Stimulated activated CD4-positive, alpha-beta T cell treated with anti-CD3 and anti-CD28 coated beads, Interleukin-15, amount 100 ng/mL, for 1 hour (primary cell): ENCODE measurements around the gene MRPS33.

ENCODE experiments used
- DNase-seq, 2 donors: peaks; one replicate each; pipeline ENCODE4 v3.0.0-alpha.2; 2020; ENCODE audit warnings: low read depth in 1 of 2, low spot score in 1 of 2

The MRPS33 gene

GRCh38 chr7:141012696-141013344 is 1.9 kb downstream of the MRPS33 start:
- no peak for DNase-seq

- DNase-seq: peak; percentile 48 to 55
Observed at GRCh38 chr7:141012044-141012685, 2.6 kb downstream of the MRPS33 start.

- DNase-seq: no peak
Observed at GRCh38 chr7:141011443-141011842, 3.3 kb downstream of the MRPS33 start.

GRCh38 chr7:141003172-141004065 is 11.3 kb downstream of the MRPS33 start:
- DNase-seq: no peak

- no peak for DNase-seq
Observed at GRCh38 chr7:141001546-141001945, 13.2 kb downstream of the MRPS33 start.

GRCh38 chr7:141001122-141001521 is 13.6 kb downstream of the MRPS33 start:
- DNase-seq: no peak

GRCh38 chr7:140998715-140999114 is 16.0 kb downstream of the MRPS33 start:
- DNase-seq: no peak

- no peak for DNase-seq
Observed at GRCh38 chr7:140992422-140992821, 22.3 kb downstream of the MRPS33 start.

- no peak for DNase-seq
Observed at GRCh38 chr7:140990193-140990962, 24.4 kb downstream of the MRPS33 start.

- no peak for DNase-seq
Observed at GRCh38 chr7:140989068-140989467, 25.7 kb downstream of the MRPS33 start.

- no peak for DNase-seq
Observed at GRCh38 chr7:140983802-140984201, 30.9 kb downstream of the MRPS33 start.

GRCh38 chr7:140982508-140982907 is 32.2 kb downstream of the MRPS33 start:
- no peak for DNase-seq

- no peak for DNase-seq
Observed at GRCh38 chr7:140981951-140982350, 32.8 kb downstream of the MRPS33 start.

GRCh38 chr7:140977741-140978140 is 37.0 kb downstream of the MRPS33 start:
- no peak for DNase-seq

- no peak for DNase-seq
Observed at GRCh38 chr7:140972876-140973829, 41.6 kb downstream of the MRPS33 start.

GRCh38 chr7:140972344-140972743 is 42.4 kb downstream of the MRPS33 start:
- no peak for DNase-seq

GRCh38 chr7:140967438-140967837 is 47.3 kb downstream of the MRPS33 start:
- DNase-seq: no peak

GRCh38 chr7:140966561-140967233 is 48.1 kb downstream of the MRPS33 start:
- DNase-seq: no peak

- no peak for DNase-seq
Observed at GRCh38 chr7:140961117-140961516, 53.6 kb downstream of the MRPS33 start.
